ENCODE data around the gene DNASE1L1. TPM values are rescaled to one million over a fixed set of nuclear protein-coding genes. Genes with fewer than 3 reads are reported as not detected.
"Not testable (repeated sequence)": the region's sequence is repeated elsewhere in the genome, so short reads cannot be mapped to it uniquely, and the experiment has no call there.

Gene DNASE1L1
- total and polyA plus RNA-seq, 10 donors, result 18.1 to 54.5 (median 36.8) TPM

- H3K27ac ChIP-seq, result peak overlapping the region; percentile 94 to 99 (median 98)
- intact Hi-C loops (cut with DNase I; ENCODE audit: low total_unique reads), result no loop called here
- peaks cover 0 to 33% (median 17%) of the 10 kb centered on the region in 6 donors for H3K36me3 ChIP-seq
- TF ChIP-seq, protein P1, sequence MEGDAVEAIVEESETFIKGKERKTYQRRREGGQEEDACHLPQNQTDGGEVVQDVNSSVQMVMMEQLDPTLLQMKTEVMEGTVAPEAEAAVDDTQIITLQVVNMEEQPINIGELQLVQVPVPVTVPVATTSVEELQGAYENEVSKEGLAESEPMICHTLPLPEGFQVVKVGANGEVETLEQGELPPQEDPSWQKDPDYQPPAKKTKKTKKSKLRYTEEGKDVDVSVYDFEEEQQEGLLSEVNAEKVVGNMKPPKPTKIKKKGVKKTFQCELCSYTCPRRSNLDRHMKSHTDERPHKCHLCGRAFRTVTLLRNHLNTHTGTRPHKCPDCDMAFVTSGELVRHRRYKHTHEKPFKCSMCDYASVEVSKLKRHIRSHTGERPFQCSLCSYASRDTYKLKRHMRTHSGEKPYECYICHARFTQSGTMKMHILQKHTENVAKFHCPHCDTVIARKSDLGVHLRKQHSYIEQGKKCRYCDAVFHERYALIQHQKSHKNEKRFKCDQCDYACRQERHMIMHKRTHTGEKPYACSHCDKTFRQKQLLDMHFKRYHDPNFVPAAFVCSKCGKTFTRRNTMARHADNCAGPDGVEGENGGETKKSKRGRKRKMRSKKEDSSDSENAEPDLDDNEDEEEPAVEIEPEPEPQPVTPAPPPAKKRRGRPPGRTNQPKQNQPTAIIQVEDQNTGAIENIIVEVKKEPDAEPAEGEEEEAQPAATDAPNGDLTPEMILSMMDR (IDR thresholded peaks at IDR 0.05 in 8 of 11, conservative IDR thresholded peaks at IDR 0.05 in 3 of 11), result no peak
- peak; percentile 2 to 30 (median 3) for TF ChIP-seq POLR2AphosphoS5 (IDR thresholded peaks at IDR 0.05)
- TF ChIP-seq POLR2A (IDR thresholded peaks at IDR 0.05), result peak in 1 of 3 donors; percentile 16
- H3K4me3 ChIP-seq, result peak overlapping the region; percentile 6 to 72 (median 57)
- 5 to 52% (median 20%) methylated on average over 30 to 53 of the region's 53 CpGs for WGBS, 5 donors
- peak; percentile 92 for DNase-seq
- no peaks in the 10 kb centered on the region for H3K9me3 ChIP-seq
- H3K27me3 ChIP-seq (replicated peaks in 1 of 7), result no peaks in the 10 kb centered on the region
- H3K4me1 ChIP-seq, result peaks cover 0 to 47% (median 22%) of the 10 kb centered on the region in 6 donors
Observed at GRCh38 chrX:154396973-154397887, 11.8 kb downstream of the DNASE1L1 start.

GRCh38 chrX:154396363-154396762 lies 12.7 kb downstream of the DNASE1L1 start:
- Histone ChIP-seq H3K36me3 (peaks cover 0 to 25% (median 16%) of the 10 kb centered on the region in 6 donors), H3K4me1 (peaks cover 0 to 41% (median 22%) of the 10 kb centered on the region in 6 donors)
- H3K27ac ChIP-seq; H3K9me3 ChIP-seq; intact Hi-C loops (cut with DNase I; ENCODE audit: low total_unique reads); DNase-seq; H3K27me3 ChIP-seq (replicated peaks in 1 of 7); H3K4me3 ChIP-seq: not testable (repeated sequence)
- WGBS, 5 donors, result 90 to 97% (median 92%) methylated on average over 12 to 17 of the region's 17 CpGs

- H3K27me3 ChIP-seq (replicated peaks in 1 of 7); H3K36me3 ChIP-seq; intact Hi-C loops (cut with DNase I; ENCODE audit: low total_unique reads); H3K9me3 ChIP-seq; H3K4me1 ChIP-seq: not testable (repeated sequence)
- Histone ChIP-seq H3K4me3 (peak overlapping the region in 2 of 8 donors; percentile 22 to 58), H3K27ac (peak overlapping the region in 6 of 8 donors; percentile 66 to 90 (median 80))
- WGBS, 5 donors, result 0 to 21% methylated on average over 11 to 32 of the region's 121 CpGs; no CpG with 5 or more reads in 3 of the 5 donors
- DNase-seq, result peak; percentile 80
- TF ChIP-seq POLR2AphosphoS5 (IDR thresholded peaks at IDR 0.05), result peak in 1 of 3 donors; percentile 7
Observed at GRCh38 chrX:154389812-154390747, 19.0 kb downstream of the DNASE1L1 start.

DNA sequence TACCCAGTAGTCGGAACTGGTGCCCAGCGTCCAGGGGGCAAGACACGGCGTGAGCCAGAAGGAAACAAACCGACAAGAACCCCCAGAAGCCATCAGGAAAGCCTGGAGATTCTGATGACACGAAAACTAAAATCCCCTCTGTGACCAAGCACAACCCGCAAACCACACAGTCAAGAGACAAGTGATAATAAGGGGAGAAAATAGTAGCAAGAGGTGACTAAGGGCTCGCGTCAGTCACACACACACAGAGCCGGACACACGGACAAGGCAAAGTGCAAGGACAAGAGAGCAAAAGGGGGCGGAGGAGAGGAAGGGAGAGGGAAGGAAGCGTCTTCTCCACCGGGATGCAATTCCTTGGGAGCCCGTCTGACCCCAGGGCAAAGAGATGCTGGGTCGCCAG lies 20.4 kb downstream of the DNASE1L1 start:
- H3K36me3 ChIP-seq; H3K9me3 ChIP-seq; DNase-seq; H3K27ac ChIP-seq; intact Hi-C loops (cut with DNase I; ENCODE audit: low total_unique reads); H3K4me3 ChIP-seq; H3K27me3 ChIP-seq (replicated peaks in 1 of 7); H3K4me1 ChIP-seq: not testable (repeated sequence)
- WGBS, 5 donors, result no CpG with 5 or more reads among the region's 16 CpGs

GRCh38 chrX:154388094-154388493 lies 21.0 kb downstream of the DNASE1L1 start:
- not testable (repeated sequence) for H3K4me1 ChIP-seq

More at GRCh38 chrX:154388094-154388493, 21.0 kb downstream of the DNASE1L1 start:
- H3K36me3 ChIP-seq; H3K4me3 ChIP-seq; DNase-seq; H3K27ac ChIP-seq; H3K27me3 ChIP-seq (replicated peaks in 1 of 7); H3K9me3 ChIP-seq; intact Hi-C loops (cut with DNase I; ENCODE audit: low total_unique reads): not testable (repeated sequence)
- WGBS, 5 donors, result no CpG with 5 or more reads among the region's 20 CpGs

All from spleen (tissue), 11 donors.